ENCODE data around the gene GJC2. TPM values are rescaled to one million over a fixed set of nuclear protein-coding genes. Genes with fewer than 3 reads are reported as not detected.

The GJC2 gene
- 1 to 10 TPM in 2 of 4 donors, under 1 TPM in 2; 0.20 to 7.1 (median 1.4) TPM for total RNA-seq

- 63% methylated on average over 13 of the region's 17 CpGs; no CpG with 5 or more reads in 1 of the 2 donors for WGBS, 2 donors (ENCODE audit: low coverage in 1 of 2)
- in situ Hi-C loops (cut with MboI; ENCODE audit: low pct_ligation_motif_present in 1 of 4, low pct_unique_long_range_greater_than_20kb in 1 of 4, low sequenced_read_pairs in 3 of 4) (no loop called here), intact Hi-C loops (cut with DNase I; ENCODE audit: low total_unique reads) (no loop called here)
- Histone ChIP-seq H3K9me3 (no peaks in the 10 kb centered on the region), H3K27ac (peak within 1 kb of the TSS; percentile 77 to 97 (median 84)), H3K4me1 (peaks cover 5 to 34% (median 26%) of the 10 kb centered on the region in 4 donors), H3K27me3 (no peaks in the 10 kb centered on the region), H3K36me3 (no peaks in the 10 kb centered on the region), H3K4me3 (peak within 1 kb of the TSS; percentile 8 to 24 (median 18))
- TF ChIP-seq POLR2AphosphoS5 (IDR thresholded peaks at IDR 0.05) (peak in 1 of 3 donors; percentile 24), EP300 (IDR thresholded peaks at IDR 0.05; ENCODE audit: low read depth) (no peak), POLR2A (IDR thresholded peaks at IDR 0.05) (no peak)
- TF ChIP-seq, protein P1, sequence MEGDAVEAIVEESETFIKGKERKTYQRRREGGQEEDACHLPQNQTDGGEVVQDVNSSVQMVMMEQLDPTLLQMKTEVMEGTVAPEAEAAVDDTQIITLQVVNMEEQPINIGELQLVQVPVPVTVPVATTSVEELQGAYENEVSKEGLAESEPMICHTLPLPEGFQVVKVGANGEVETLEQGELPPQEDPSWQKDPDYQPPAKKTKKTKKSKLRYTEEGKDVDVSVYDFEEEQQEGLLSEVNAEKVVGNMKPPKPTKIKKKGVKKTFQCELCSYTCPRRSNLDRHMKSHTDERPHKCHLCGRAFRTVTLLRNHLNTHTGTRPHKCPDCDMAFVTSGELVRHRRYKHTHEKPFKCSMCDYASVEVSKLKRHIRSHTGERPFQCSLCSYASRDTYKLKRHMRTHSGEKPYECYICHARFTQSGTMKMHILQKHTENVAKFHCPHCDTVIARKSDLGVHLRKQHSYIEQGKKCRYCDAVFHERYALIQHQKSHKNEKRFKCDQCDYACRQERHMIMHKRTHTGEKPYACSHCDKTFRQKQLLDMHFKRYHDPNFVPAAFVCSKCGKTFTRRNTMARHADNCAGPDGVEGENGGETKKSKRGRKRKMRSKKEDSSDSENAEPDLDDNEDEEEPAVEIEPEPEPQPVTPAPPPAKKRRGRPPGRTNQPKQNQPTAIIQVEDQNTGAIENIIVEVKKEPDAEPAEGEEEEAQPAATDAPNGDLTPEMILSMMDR (IDR thresholded peaks at IDR 0.05), result no peak
- DNase-seq, result peak; percentile 44
Measured at GRCh38 chr1:228149406-228150119, at the start of gene GJC2. TSS of gene GJC2 (plus strand) at chr1:228149930. CDS start at chr1:228157759, 7,829 bp downstream.

- no peaks in the 10 kb centered on the region for H3K27me3 ChIP-seq
- intact Hi-C loops (cut with DNase I; ENCODE audit: low total_unique reads), result loop anchor here (1.0 kb wide), 1 partner anchor 17 kb away; no protein-coding TSS in a partner anchor
- H3K36me3 ChIP-seq, result peaks cover 0 to 21% (median 7%) of the 10 kb centered on the region in 4 donors
- WGBS, 2 donors (ENCODE audit: low coverage in 1 of 2), result 70 to 83% methylated on average over 1 to 12 of the region's 12 CpGs
- DNase-seq, result no peak
- H3K27ac ChIP-seq, result peak overlapping the region in 3 of 4 donors; percentile 93 to 95 (median 95)
- H3K9me3 ChIP-seq, result no peaks in the 10 kb centered on the region
- H3K4me3 ChIP-seq, result peak overlapping the region in 1 of 4 donors; percentile 77
- TF ChIP-seq POLR2AphosphoS5 (IDR thresholded peaks at IDR 0.05) (no peak), EP300 (IDR thresholded peaks at IDR 0.05; ENCODE audit: low read depth) (no peak), POLR2A (IDR thresholded peaks at IDR 0.05) (no peak)
- TF ChIP-seq, protein P1 (IDR thresholded peaks at IDR 0.05), result no peak
- in situ Hi-C loops (cut with MboI; ENCODE audit: low pct_ligation_motif_present in 1 of 4, low pct_unique_long_range_greater_than_20kb in 1 of 4, low sequenced_read_pairs in 3 of 4), result no loop called here
- peaks cover 10 to 30% (median 20%) of the 10 kb centered on the region in 4 donors for H3K4me1 ChIP-seq
Measured at GRCh38 chr1:228100822-228101613, 48.7 kb upstream of the GJC2 start.

- in situ Hi-C loops (cut with MboI; ENCODE audit: low pct_ligation_motif_present in 1 of 4, low pct_unique_long_range_greater_than_20kb in 1 of 4, low sequenced_read_pairs in 3 of 4), result no loop called here
- no peaks in the 10 kb centered on the region for H3K9me3 ChIP-seq
- no peak for DNase-seq
- TF ChIP-seq EP300 (IDR thresholded peaks at IDR 0.05; ENCODE audit: low read depth) (no peak), POLR2A (IDR thresholded peaks at IDR 0.05) (no peak), POLR2AphosphoS5 (IDR thresholded peaks at IDR 0.05) (no peak)
- TF ChIP-seq, protein P1 (IDR thresholded peaks at IDR 0.05), result no peak
- intact Hi-C loops (cut with DNase I; ENCODE audit: low total_unique reads), result loop anchor here (1.0 kb wide), 1 partner anchor 17 kb away; no protein-coding TSS in a partner anchor
- H3K4me1 ChIP-seq, result peaks cover 10 to 25% (median 20%) of the 10 kb centered on the region in 4 donors
- no peaks in the 10 kb centered on the region for H3K27me3 ChIP-seq
- H3K4me3 ChIP-seq, result peak overlapping the region; percentile 77 to 84 (median 80)
- peaks cover 0 to 21% (median 7%) of the 10 kb centered on the region in 4 donors for H3K36me3 ChIP-seq
- 29% methylated on average over 15 of the region's 15 CpGs; no CpG with 5 or more reads in 1 of the 2 donors for WGBS, 2 donors (ENCODE audit: low coverage in 1 of 2)
- H3K27ac ChIP-seq, result peak overlapping the region; percentile 93 to 98 (median 95)
Measured at GRCh38 chr1:228101614-228101993, 48.1 kb upstream of the GJC2 start.
